Measurements from ENCODE around the gene FMR1. TPM values are rescaled to one million over a fixed set of nuclear protein-coding genes. Genes with fewer than 3 reads are reported as not detected.

Gene FMR1
- total RNA-seq, 1 donor from 2014 or later = 27.4 TPM

Other genes with a start within 250 kb of the FMR1 start
- not detected in 2 replicates for gene FMR1NB, start 69.4 kb downstream of the FMR1 start, total RNA-seq